Daoy (cell line): ENCODE measurements around the gene KCNC4. TPM values are rescaled to one million over a fixed set of nuclear protein-coding genes. Genes with fewer than 3 reads are reported as not detected.

Experiments
- DNase-seq: peaks from one replicate; pipeline ENCODE4 v3.0.0-alpha.2; 2015; ENCODE audit warnings: low read depth
- total RNA-seq: library from RNA; depleted of rRNA; stranded (reverse); fragments of >200 nt; shearing (Covaris generic); gene quantifications from 2 replicates; pipeline ENCODE4 v1.2.3, GENCODE V29; 2014

The KCNC4 gene
- total RNA-seq, 1 experiment from 2014 or later, result 5.5 TPM

- DNase-seq, result peak; percentile 60
These were observed 22.0 kb upstream of the KCNC4 start for GRCh38 chr1:110188035-110188618.

GRCh38 chr1:110189181-110189580 is 20.9 kb upstream of the KCNC4 start:
- DNase-seq, result no peak

- DNase-seq, result peak; percentile 45
These were observed 19.7 kb upstream of the KCNC4 start for GRCh38 chr1:110190282-110190929.

GRCh38 chr1:110192541-110192940 is 17.6 kb upstream of the KCNC4 start:
- no peak for DNase-seq

- no peak for DNase-seq
These were observed 14.9 kb upstream of the KCNC4 start for GRCh38 chr1:110195196-110195595.

GRCh38 chr1:110196917-110197765 is 13.0 kb upstream of the KCNC4 start:
- peak; percentile 58 for DNase-seq

GRCh38 chr1:110197905-110198629 is 12.0 kb upstream of the KCNC4 start:
- DNase-seq, result no peak

- no peak for DNase-seq
These were observed 11.4 kb upstream of the KCNC4 start for GRCh38 chr1:110198746-110199145.

- no peak for DNase-seq
These were observed 9.9 kb upstream of the KCNC4 start for GRCh38 chr1:110200190-110200589.

GRCh38 chr1:110200666-110201065 is 9.4 kb upstream of the KCNC4 start:
- peak; percentile 64 for DNase-seq

GRCh38 chr1:110201157-110201825 is 8.8 kb upstream of the KCNC4 start:
- no peak for DNase-seq

- DNase-seq, result peak; percentile 77
These were observed 7.0 kb upstream of the KCNC4 start for GRCh38 chr1:110203021-110203661.

- DNase-seq, result no peak
These were observed 5.0 kb upstream of the KCNC4 start for GRCh38 chr1:110205156-110205555.

GRCh38 chr1:110205591-110206155 is 4.4 kb upstream of the KCNC4 start:
- no peak for DNase-seq

GRCh38 chr1:110206261-110206920 is 3.7 kb upstream of the KCNC4 start:
- DNase-seq, result no peak

- DNase-seq, result peak; percentile 78
These were observed 2.3 kb upstream of the KCNC4 start for GRCh38 chr1:110207831-110208230.

GRCh38 chr1:110208916-110209645 is 1.0 kb upstream of the KCNC4 start:
- no peak for DNase-seq

- DNase-seq, result peak; percentile 74
These were observed 736 bp downstream of the KCNC4 start for GRCh38 chr1:110210604-110211495.
